ENCODE data around the gene KRT3.

- TF ChIP-seq CTCF (IDR thresholded peaks at IDR 0.05) (no peak), TP53 (CRISPR knock-in tag; IDR thresholded peaks at IDR 0.05) (no peak), ATF2 (CRISPR knock-in tag; IDR thresholded peaks at IDR 0.05; ENCODE audit: borderline replicate concordance, low read depth) (no peak), USF1 (CRISPR knock-in tag; IDR thresholded peaks at IDR 0.05) (no peak), JUN (CRISPR knock-in tag; IDR thresholded peaks at IDR 0.05) (no peak), TEAD4 (CRISPR knock-in tag; IDR thresholded peaks at IDR 0.05) (no peak)
These were observed 30.0 kb upstream of the KRT3 start for GRCh38 chr12:52825961-52826360.

Measured in WTC11 (cell line).